NT2/D1 (cell line): ENCODE measurements around the gene DUSP22.

ENCODE experiments used
- YY1 ChIP-seq: IDR thresholded peaks from 2 replicates; pipeline ENCODE4 v1.6.1; 2011; ENCODE audit not compliant: insufficient read length, insufficient read depth
- ZNF274 ChIP-seq: IDR thresholded peaks from 2 replicates; pipeline ENCODE4 v1.6.1; 2011; ENCODE audit warnings: mild to moderate bottlenecking, low read depth, low read length

DNA sequence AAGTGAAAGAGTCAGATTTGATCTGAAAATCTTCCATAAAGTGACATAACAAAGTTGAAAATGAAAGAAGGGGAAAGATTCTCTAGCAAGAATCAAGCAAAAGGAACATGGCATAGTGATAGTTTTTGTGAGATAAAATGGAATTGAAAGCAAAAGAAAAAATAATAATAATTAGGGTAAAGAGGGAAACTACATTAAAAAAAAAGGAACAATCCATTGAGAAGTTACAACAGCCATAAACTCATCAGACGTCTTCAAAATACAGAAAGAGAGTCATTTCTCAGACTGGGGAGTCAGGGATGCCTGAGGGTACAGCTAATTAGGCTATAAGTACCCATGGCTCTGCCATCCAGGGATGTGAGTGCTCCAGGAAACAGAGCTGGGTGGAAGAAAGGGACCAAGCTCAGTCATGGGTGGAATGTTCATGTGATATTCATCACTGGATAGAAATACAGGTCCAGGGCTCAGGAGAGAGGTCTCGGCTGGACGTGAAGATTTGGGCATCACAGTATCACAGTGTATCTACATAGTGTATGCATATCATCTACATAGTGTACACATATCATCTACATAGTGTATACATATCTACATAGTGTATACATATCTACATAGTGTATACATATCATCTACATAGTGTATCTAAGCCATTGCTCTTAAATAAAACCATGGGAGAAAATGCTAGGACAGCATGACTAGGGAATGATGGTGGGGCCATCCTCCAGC lies 29.4 kb downstream of the DUSP22 start:
- TF ChIP-seq ZNF274 (no peak), YY1 (no peak)
